Activated CD4-positive, alpha-beta T cell treated with anti-CD3 and anti-CD28 coated beads, Interleukin-2, amount 50 U/mL, for 4 hours (primary cell): Measurements from ENCODE around the gene IL17RE.
"Not testable (repeated sequence)": the region's sequence is repeated elsewhere in the genome, so short reads cannot be mapped to it uniquely, and the experiment has no call there.

Experiments
- DNase-seq, 2 experiments: peaks; one replicate each; pipeline ENCODE4 v3.0.0-alpha.2; 2020

IL17RE gene

GRCh38 chr3:9935966-9936510, 33.4 kb downstream of the IL17RE start:
- DNase-seq: no peak

- DNase-seq: no peak
Observed at GRCh38 chr3:9937486-9938238, 35.0 kb downstream of the IL17RE start.

GRCh38 chr3:9938966-9939365, 36.3 kb downstream of the IL17RE start:
- DNase-seq: no peak

GRCh38 chr3:9939906-9940305, 37.3 kb downstream of the IL17RE start:
- not testable (repeated sequence) for DNase-seq

GRCh38 chr3:9940746-9941145, 38.1 kb downstream of the IL17RE start:
- no peak for DNase-seq

- no peak for DNase-seq
Observed at GRCh38 chr3:9942164-9942563, 39.5 kb downstream of the IL17RE start.

GRCh38 chr3:9942934-9943690, 40.5 kb downstream of the IL17RE start:
- no peak for DNase-seq

- DNase-seq: no peak
Observed at GRCh38 chr3:9944271-9944670, 41.6 kb downstream of the IL17RE start.

GRCh38 chr3:9945358-9945757, 42.7 kb downstream of the IL17RE start:
- no peak for DNase-seq

- DNase-seq: peak; percentile 75 to 81
Observed at GRCh38 chr3:9946112-9947024, 43.7 kb downstream of the IL17RE start.

- DNase-seq: no peak
Observed at GRCh38 chr3:9947025-9947995, 44.7 kb downstream of the IL17RE start.

- no peak for DNase-seq
Observed at GRCh38 chr3:9948586-9948985, 45.9 kb downstream of the IL17RE start.

GRCh38 chr3:9949115-9949514, 46.5 kb downstream of the IL17RE start:
- DNase-seq: no peak

- DNase-seq: no peak
Observed at GRCh38 chr3:9949626-9950025, 47.0 kb downstream of the IL17RE start.

GRCh38 chr3:9951126-9951525, 48.5 kb downstream of the IL17RE start:
- no peak for DNase-seq

- DNase-seq: no peak
Observed at GRCh38 chr3:9951598-9951961, 48.9 kb downstream of the IL17RE start.

- DNase-seq: peak; percentile 52 to 56
Observed at GRCh38 chr3:9951962-9952805, 49.5 kb downstream of the IL17RE start, which contains the start of gene PRRT3. TSS of gene PRRT3 (minus strand) at chr3:9952408. CDS start at chr3:9950115, 2,293 bp downstream.

- DNase-seq: no peak
Observed at GRCh38 chr3:9955067-9955502, 52.4 kb downstream of the IL17RE start.

- DNase-seq: no peak
Observed at GRCh38 chr3:9955611-9956352, 53.1 kb downstream of the IL17RE start.

GRCh38 chr3:9957214-9957613, 54.6 kb downstream of the IL17RE start:
- no peak for DNase-seq
